HEK293 (cell line): ENCODE measurements around the gene RGS4.
A peak's percentile ranks its signal among the peaks of the same experiment; 100 is the strongest.
"Not testable (repeated sequence)": the region's sequence is repeated elsewhere in the genome, so short reads cannot be mapped to it uniquely, and the experiment has no call there.

Experiments
- CTCF ChIA-PET: fragments of 350-600 bp; formaldehyde crosslinking; extraction: SDS; loops from one replicate; lab custom pipeline; 2021; ENCODE audit warnings: antibody characterized with exemption; lab: Yijun Ruan, JAX
- POLR2A ChIA-PET: fragments of 300-600 bp; formaldehyde crosslinking; extraction: SDS; loops from one replicate; lab custom pipeline; 2020; ENCODE audit warnings: antibody characterized with exemption, inconsistent platforms; lab: Yijun Ruan, JAX
- H3K27ac ChIP-seq: fragments of 200-500 bp; sonication (Bioruptor generic); 2 replicates; pipeline ENCODE4 v1.5.1; 2014; ENCODE audit warnings: low read depth, low read length, control low read depth, inconsistent platforms; ENCODE audit errors: extremely low read depth
- H3K36me3 ChIP-seq, 2 experiments: fragments of 200-500 bp in 1 of 2; sonication (Bioruptor generic) in 1 of 2; 1 replicate in 1 of 2; 2 replicates in 1 of 2; pipeline ENCODE4 v1.5.1; 2014 to 2017; ENCODE audit warnings: inconsistent platforms in 2 of 2, low read length in 2 of 2; ENCODE audit not compliant: control insufficient read depth in 2 of 2, insufficient read depth in 1 of 2
- H3K4me1 ChIP-seq: fragments of 200-500 bp; sonication (Bioruptor generic); 2 replicates; pipeline ENCODE4 v1.5.1; 2014; ENCODE audit warnings: mild to moderate bottlenecking, low read length, inconsistent platforms; ENCODE audit not compliant: control insufficient read depth, insufficient read depth
- H3K4me3 ChIP-seq: 2 replicates; pipeline ENCODE4 v1.5.1; 2011; ENCODE audit warnings: low read depth, mild to moderate bottlenecking, control low read depth, low read length, moderate library complexity
- H3K9me3 ChIP-seq: fragments of 200-500 bp; sonication (Bioruptor generic); 2 replicates; pipeline ENCODE4 v1.5.1; 2014; ENCODE audit warnings: low read depth, low read length, inconsistent platforms; ENCODE audit not compliant: control insufficient read depth, insufficient read depth
- GLIS2 ChIP-seq: fragments of 450-650 bp; formaldehyde crosslinking; IDR thresholded peaks from 2 replicates; pipeline ENCODE4 v1.5.1; 2016; ENCODE audit warnings: missing biosample characterization, missing genetic modification characterization
- TCF7L2 ChIP-seq: IDR thresholded peaks from 2 replicates; pipeline ENCODE4 v1.6.1; 2011; ENCODE audit warnings: low read depth, mild to moderate bottlenecking, inconsistent platforms, low read length, moderate library complexity, borderline replicate concordance
- ZNF146 ChIP-seq: fragments of 450-650 bp; formaldehyde crosslinking; IDR thresholded peaks from 2 replicates; pipeline ENCODE4 v1.5.1; 2016; ENCODE audit warnings: missing biosample characterization, missing genetic modification characterization
- ZNF169 ChIP-seq: fragments of 450-650 bp; formaldehyde crosslinking; IDR thresholded peaks from 2 replicates; pipeline ENCODE4 v1.5.1; 2016; ENCODE audit warnings: missing biosample characterization, missing genetic modification characterization
- ZNF624 ChIP-seq: fragments of 450-650 bp; formaldehyde crosslinking; IDR thresholded peaks from 2 replicates; pipeline ENCODE4 v1.5.1; 2017; ENCODE audit warnings: missing biosample characterization, missing genetic modification characterization
- ZNF654 ChIP-seq: fragments of 450-650 bp; formaldehyde crosslinking; IDR thresholded peaks from 2 replicates; pipeline ENCODE4 v1.5.1; 2016; ENCODE audit warnings: low read depth, missing biosample characterization, missing genetic modification characterization
- TF ChIP-seq, protein P1 (sequence below): fragments of 450-650 bp; formaldehyde crosslinking; IDR thresholded peaks from 2 replicates; pipeline ENCODE4 v1.5.1; 2016; ENCODE audit warnings: missing biosample characterization, missing genetic modification characterization
- TF ChIP-seq, protein P2 (sequence below): fragments of 450-650 bp; formaldehyde crosslinking; IDR thresholded peaks from 2 replicates; pipeline ENCODE4 v1.5.1; 2016; ENCODE audit warnings: missing biosample characterization, missing genetic modification characterization
- TF ChIP-seq, protein P3 (sequence below): fragments of 450-650 bp; formaldehyde crosslinking; IDR thresholded peaks from 2 replicates; pipeline ENCODE4; 2016; ENCODE audit warnings: missing biosample characterization, missing genetic modification characterization
- TF ChIP-seq, protein P4 (sequence below): fragments of 450-650 bp; formaldehyde crosslinking; IDR thresholded peaks from 2 replicates; pipeline ENCODE4 v1.5.1; 2016; ENCODE audit warnings: missing biosample characterization, missing genetic modification characterization, borderline replicate concordance
- TF ChIP-seq, protein P5 (sequence below): fragments of 450-650 bp; formaldehyde crosslinking; conservative IDR thresholded peaks from 2 replicates; pipeline ENCODE4 v1.5.1; 2016; ENCODE audit warnings: low read depth, missing biosample characterization, missing genetic modification characterization
- TF ChIP-seq, protein P6 (sequence below): fragments of 450-650 bp; formaldehyde crosslinking; IDR thresholded peaks from 2 replicates; pipeline ENCODE4 v1.5.1; 2016; ENCODE audit warnings: missing biosample characterization, missing genetic modification characterization
- TF ChIP-seq, protein P7 (sequence below): fragments of 450-650 bp; formaldehyde crosslinking; IDR thresholded peaks from 2 replicates; pipeline ENCODE4 v1.5.1; 2016; ENCODE audit warnings: missing biosample characterization, missing genetic modification characterization

RGS4 gene

DNA sequence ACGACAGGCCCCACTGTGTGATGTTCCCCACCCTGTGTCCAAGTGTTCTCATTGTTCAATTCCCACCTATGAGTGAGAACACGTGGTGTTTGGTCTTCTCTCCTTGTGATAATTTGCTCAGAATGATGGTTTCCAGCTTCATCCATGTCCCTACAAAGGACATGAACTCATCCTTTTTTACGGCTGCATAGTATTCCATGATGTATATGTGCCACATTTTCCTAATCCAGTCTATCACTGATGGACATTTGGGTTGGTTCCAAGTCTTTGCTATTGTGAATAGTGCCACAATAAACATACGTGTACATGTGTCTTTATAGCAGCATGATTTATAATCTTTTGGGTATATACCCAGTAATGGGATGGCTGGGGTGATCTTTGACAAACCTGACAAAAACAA is 20.0 kb downstream of the RGS4 start:
- H3K27ac ChIP-seq, H3K4me3 ChIP-seq, H3K4me1 ChIP-seq, H3K9me3 ChIP-seq, H3K36me3 ChIP-seq, POLR2A ChIA-PET: not testable (repeated sequence)
- CTCF ChIA-PET: interaction anchor here (2.3 kb wide), 1 partner anchor 19 kb away, joined by 11 read pairs; the partner anchor contains the start of gene RGS4
- TF ChIP-seq ZNF146 (tag by site-specific recombination): peak; percentile 98
- TF ChIP-seq, protein P1, sequence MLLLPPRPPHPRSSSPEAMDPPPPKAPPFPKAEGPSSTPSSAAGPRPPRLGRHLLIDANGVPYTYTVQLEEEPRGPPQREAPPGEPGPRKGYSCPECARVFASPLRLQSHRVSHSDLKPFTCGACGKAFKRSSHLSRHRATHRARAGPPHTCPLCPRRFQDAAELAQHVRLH: 0 out of 2 replicates have a peak, but pooled peaks have one; percentile 54

DNA sequence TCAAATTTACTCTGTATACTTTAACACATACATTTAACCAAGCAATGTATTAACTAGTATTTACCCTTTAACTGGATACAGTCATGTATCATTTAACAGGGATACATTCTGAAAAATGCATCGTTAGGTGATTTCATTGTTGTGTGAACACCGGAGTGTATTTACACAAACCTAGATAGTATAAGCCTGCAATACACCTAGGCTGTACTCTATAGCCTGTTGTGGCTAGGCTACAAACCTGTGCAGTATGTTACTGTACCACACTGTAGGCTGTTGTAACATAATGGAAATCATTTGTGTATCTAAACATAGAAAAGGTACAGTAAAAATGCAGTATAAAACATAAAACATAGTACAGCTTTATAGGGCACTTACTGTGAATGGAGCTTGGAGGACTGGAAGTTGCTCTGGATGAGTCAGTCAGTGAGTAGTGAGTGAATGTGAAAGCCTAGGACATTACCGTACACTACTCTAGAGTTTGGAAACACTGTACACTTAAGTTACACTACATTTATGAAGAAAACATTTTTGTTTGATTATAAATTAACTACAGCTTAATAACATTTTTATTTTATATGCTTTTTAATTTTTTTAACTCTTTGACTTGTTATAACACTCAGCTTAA is 21.3 kb downstream of the RGS4 start:
- peaks cover 10% of the 10 kb centered on the region; the same call in 1 of the 2 replicates for H3K4me1 ChIP-seq
- no peak overlapping the region for H3K27ac ChIP-seq
- no peaks in the 10 kb centered on the region for H3K36me3 ChIP-seq
- H3K4me3 ChIP-seq: no peak overlapping the region
- POLR2A ChIA-PET: no interaction called here
- H3K9me3 ChIP-seq: no peaks in the 10 kb centered on the region
- CTCF ChIA-PET: interaction anchor here (0.7 to 2.3 kb wide), 3 partner anchors 20 to 242 kb away, joined by 3 to 11 read pairs (median 3); partner anchors contain the start of gene RGS4
- TF ChIP-seq GLIS2 (tag by site-specific recombination): no peak
- TF ChIP-seq, protein P2, sequence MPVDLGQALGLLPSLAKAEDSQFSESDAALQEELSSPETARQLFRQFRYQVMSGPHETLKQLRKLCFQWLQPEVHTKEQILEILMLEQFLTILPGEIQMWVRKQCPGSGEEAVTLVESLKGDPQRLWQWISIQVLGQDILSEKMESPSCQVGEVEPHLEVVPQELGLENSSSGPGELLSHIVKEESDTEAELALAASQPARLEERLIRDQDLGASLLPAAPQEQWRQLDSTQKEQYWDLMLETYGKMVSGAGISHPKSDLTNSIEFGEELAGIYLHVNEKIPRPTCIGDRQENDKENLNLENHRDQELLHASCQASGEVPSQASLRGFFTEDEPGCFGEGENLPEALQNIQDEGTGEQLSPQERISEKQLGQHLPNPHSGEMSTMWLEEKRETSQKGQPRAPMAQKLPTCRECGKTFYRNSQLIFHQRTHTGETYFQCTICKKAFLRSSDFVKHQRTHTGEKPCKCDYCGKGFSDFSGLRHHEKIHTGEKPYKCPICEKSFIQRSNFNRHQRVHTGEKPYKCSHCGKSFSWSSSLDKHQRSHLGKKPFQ (tag by site-specific recombination): no peak
- TF ChIP-seq ZNF654 (tag by site-specific recombination): no peak
- TF ChIP-seq, protein P3, sequence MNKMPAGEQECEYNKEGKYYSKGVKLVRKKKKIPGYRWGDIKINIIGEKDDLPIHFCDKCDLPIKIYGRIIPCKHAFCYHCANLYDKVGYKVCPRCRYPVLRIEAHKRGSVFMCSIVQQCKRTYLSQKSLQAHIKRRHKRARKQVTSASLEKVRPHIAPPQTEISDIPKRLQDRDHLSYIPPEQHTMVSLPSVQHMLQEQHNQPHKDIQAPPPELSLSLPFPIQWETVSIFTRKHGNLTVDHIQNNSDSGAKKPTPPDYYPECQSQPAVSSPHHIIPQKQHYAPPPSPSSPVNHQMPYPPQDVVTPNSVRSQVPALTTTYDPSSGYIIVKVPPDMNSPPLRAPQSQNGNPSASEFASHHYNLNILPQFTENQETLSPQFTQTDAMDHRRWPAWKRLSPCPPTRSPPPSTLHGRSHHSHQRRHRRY: no peak
- TF ChIP-seq ZNF624 (tag by site-specific recombination): no peak
- TF ChIP-seq ZNF169 (tag by site-specific recombination): no peak
- TF ChIP-seq, protein P4, sequence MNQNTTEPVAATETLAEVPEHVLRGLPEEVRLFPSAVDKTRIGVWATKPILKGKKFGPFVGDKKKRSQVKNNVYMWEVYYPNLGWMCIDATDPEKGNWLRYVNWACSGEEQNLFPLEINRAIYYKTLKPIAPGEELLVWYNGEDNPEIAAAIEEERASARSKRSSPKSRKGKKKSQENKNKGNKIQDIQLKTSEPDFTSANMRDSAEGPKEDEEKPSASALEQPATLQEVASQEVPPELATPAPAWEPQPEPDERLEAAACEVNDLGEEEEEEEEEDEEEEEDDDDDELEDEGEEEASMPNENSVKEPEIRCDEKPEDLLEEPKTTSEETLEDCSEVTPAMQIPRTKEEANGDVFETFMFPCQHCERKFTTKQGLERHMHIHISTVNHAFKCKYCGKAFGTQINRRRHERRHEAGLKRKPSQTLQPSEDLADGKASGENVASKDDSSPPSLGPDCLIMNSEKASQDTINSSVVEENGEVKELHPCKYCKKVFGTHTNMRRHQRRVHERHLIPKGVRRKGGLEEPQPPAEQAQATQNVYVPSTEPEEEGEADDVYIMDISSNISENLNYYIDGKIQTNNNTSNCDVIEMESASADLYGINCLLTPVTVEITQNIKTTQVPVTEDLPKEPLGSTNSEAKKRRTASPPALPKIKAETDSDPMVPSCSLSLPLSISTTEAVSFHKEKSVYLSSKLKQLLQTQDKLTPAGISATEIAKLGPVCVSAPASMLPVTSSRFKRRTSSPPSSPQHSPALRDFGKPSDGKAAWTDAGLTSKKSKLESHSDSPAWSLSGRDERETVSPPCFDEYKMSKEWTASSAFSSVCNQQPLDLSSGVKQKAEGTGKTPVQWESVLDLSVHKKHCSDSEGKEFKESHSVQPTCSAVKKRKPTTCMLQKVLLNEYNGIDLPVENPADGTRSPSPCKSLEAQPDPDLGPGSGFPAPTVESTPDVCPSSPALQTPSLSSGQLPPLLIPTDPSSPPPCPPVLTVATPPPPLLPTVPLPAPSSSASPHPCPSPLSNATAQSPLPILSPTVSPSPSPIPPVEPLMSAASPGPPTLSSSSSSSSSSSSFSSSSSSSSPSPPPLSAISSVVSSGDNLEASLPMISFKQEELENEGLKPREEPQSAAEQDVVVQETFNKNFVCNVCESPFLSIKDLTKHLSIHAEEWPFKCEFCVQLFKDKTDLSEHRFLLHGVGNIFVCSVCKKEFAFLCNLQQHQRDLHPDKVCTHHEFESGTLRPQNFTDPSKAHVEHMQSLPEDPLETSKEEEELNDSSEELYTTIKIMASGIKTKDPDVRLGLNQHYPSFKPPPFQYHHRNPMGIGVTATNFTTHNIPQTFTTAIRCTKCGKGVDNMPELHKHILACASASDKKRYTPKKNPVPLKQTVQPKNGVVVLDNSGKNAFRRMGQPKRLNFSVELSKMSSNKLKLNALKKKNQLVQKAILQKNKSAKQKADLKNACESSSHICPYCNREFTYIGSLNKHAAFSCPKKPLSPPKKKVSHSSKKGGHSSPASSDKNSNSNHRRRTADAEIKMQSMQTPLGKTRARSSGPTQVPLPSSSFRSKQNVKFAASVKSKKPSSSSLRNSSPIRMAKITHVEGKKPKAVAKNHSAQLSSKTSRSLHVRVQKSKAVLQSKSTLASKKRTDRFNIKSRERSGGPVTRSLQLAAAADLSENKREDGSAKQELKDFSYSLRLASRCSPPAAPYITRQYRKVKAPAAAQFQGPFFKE (tag by site-specific recombination): no peak
- TF ChIP-seq TCF7L2: no peak
- TF ChIP-seq, protein P5, sequence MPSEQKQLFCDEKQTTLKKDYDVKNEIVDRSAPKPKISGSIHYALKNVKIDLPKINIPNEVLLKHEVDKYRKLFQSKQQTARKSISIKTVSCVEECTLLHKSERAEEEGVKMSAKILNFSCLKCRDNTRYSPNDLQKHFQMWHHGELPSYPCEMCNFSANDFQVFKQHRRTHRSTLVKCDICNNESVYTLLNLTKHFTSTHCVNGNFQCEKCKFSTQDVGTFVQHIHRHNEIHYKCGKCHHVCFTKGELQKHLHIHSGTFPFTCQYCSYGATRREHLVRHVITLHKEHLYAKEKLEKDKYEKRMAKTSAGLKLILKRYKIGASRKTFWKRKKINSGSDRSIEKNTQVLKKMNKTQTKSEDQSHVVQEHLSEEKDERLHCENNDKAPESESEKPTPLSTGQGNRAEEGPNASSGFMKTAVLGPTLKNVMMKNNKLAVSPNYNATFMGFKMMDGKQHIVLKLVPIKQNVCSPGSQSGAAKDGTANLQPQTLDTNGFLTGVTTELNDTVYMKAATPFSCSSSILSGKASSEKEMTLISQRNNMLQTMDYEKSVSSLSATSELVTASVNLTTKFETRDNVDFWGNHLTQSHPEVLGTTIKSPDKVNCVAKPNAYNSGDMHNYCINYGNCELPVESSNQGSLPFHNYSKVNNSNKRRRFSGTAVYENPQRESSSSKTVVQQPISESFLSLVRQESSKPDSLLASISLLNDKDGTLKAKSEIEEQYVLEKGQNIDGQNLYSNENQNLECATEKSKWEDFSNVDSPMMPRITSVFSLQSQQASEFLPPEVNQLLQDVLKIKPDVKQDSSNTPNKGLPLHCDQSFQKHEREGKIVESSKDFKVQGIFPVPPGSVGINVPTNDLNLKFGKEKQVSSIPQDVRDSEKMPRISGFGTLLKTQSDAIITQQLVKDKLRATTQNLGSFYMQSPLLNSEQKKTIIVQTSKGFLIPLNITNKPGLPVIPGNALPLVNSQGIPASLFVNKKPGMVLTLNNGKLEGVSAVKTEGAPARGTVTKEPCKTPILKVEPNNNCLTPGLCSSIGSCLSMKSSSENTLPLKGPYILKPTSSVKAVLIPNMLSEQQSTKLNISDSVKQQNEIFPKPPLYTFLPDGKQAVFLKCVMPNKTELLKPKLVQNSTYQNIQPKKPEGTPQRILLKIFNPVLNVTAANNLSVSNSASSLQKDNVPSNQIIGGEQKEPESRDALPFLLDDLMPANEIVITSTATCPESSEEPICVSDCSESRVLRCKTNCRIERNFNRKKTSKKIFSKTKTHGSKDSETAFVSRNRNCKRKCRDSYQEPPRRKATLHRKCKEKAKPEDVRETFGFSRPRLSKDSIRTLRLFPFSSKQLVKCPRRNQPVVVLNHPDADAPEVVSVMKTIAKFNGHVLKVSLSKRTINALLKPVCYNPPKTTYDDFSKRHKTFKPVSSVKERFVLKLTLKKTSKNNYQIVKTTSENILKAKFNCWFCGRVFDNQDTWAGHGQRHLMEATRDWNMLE (tag by site-specific recombination): no peak
- TF ChIP-seq, protein P6, sequence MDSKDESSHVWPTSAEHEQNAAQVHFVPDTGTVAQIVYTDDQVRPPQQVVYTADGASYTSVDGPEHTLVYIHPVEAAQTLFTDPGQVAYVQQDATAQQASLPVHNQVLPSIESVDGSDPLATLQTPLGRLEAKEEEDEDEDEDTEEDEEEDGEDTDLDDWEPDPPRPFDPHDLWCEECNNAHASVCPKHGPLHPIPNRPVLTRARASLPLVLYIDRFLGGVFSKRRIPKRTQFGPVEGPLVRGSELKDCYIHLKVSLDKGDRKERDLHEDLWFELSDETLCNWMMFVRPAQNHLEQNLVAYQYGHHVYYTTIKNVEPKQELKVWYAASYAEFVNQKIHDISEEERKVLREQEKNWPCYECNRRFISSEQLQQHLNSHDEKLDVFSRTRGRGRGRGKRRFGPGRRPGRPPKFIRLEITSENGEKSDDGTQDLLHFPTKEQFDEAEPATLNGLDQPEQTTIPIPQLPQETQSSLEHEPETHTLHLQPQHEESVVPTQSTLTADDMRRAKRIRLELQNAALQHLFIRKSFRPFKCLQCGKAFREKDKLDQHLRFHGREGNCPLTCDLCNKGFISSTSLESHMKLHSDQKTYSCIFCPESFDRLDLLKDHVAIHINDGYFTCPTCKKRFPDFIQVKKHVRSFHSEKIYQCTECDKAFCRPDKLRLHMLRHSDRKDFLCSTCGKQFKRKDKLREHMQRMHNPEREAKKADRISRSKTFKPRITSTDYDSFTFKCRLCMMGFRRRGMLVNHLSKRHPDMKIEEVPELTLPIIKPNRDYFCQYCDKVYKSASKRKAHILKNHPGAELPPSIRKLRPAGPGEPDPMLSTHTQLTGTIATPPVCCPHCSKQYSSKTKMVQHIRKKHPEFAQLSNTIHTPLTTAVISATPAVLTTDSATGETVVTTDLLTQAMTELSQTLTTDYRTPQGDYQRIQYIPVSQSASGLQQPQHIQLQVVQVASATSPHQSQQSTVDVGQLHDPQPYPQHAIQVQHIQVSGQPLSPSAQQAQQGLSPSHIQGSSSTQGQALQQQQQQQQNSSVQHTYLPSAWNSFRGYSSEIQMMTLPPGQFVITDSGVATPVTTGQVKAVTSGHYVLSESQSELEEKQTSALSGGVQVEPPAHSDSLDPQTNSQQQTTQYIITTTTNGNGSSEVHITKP (tag by site-specific recombination): no peak
- TF ChIP-seq, protein P7, sequence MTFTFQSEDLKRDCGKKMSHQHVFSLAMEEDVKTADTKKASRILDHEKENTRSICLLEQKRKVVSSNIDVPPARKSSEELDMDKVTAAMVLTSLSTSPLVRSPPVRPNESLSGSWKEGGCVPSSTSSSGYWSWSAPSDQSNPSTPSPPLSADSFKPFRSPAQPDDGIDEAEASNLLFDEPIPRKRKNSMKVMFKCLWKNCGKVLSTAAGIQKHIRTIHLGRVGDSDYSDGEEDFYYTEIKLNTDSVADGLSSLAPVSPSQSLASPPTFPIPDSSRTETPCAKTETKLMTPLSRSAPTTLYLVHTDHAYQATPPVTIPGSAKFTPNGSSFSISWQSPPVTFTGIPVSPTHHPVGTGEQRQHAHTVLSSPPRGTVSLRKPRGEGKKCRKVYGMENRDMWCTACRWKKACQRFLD (tag by site-specific recombination): no peak
